GM06990 (cell line): ENCODE results near the gene TIMM17B.
"Not testable (repeated sequence)": the region's sequence is repeated elsewhere in the genome, so short reads cannot be mapped to it uniquely, and the experiment has no call there.

Source experiments
- DNase-seq: peaks from one replicate; pipeline ENCODE4 v3.0.0-alpha.2; 2011; ENCODE audit not compliant: insufficient read length; ENCODE audit errors: extremely low read depth
- H3K27me3 ChIP-seq: replicated peaks from 2 replicates; pipeline ENCODE4 v1.6.0; 2011; ENCODE audit warnings: low read length; ENCODE audit not compliant: control insufficient read depth, insufficient read depth
- H3K36me3 ChIP-seq: 2 replicates; pipeline ENCODE4 v1.5.1; 2011; ENCODE audit warnings: low read length; ENCODE audit not compliant: control insufficient read depth, insufficient read depth
- H3K4me3 ChIP-seq: replicated peaks from 2 replicates; pipeline ENCODE4 v1.5.1; 2011; ENCODE audit warnings: low read depth, mild to moderate bottlenecking, control low read depth, low read length
- TF ChIP-seq, protein P1 (sequence below): IDR thresholded peaks from 2 replicates; pipeline ENCODE4 v1.5.1; 2011; ENCODE audit warnings: low read length, control low read depth, mild to moderate bottlenecking, inconsistent platforms; ENCODE audit not compliant: insufficient read depth, poor library complexity, severe bottlenecking

The TIMM17B gene

DNA sequence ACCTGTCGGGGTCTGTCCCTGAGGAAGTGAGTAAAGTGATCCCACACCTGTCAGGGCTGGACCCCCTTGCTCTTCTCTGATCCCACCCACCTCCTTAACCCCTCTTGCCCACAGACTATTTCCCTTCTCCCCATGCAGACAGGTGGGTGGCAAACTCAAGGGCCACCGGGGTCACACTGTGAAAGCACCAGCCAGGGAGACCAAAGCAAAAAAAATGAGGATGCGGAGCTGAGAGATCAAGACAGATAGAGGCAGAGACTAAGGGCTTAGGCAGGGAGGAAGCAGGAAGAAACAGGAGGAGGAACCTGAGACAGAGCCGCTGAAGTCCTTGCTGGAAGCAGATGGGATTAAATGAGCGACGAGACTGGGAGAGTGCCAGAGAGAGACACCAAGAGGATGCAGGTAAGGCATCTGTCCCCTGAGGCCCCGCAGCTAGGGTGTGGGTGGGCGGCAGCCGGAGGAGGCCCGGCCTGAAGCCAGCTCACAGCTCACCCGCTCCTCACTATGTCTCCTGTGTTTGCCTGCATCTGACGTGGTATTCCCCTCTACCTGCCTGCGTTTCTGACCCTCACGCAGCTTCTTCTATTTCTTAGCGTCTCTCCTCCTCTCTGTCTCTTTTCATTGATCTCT, 7.2 kb downstream of the TIMM17B start:
- H3K27me3 ChIP-seq, result no peaks in the 10 kb centered on the region
- DNase-seq, result no peak
- H3K4me3 ChIP-seq, result peak overlapping the region; percentile 58
- TF ChIP-seq, protein P1, sequence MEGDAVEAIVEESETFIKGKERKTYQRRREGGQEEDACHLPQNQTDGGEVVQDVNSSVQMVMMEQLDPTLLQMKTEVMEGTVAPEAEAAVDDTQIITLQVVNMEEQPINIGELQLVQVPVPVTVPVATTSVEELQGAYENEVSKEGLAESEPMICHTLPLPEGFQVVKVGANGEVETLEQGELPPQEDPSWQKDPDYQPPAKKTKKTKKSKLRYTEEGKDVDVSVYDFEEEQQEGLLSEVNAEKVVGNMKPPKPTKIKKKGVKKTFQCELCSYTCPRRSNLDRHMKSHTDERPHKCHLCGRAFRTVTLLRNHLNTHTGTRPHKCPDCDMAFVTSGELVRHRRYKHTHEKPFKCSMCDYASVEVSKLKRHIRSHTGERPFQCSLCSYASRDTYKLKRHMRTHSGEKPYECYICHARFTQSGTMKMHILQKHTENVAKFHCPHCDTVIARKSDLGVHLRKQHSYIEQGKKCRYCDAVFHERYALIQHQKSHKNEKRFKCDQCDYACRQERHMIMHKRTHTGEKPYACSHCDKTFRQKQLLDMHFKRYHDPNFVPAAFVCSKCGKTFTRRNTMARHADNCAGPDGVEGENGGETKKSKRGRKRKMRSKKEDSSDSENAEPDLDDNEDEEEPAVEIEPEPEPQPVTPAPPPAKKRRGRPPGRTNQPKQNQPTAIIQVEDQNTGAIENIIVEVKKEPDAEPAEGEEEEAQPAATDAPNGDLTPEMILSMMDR, result no peak
- H3K36me3 ChIP-seq, result peaks cover 1% of the 10 kb centered on the region

GRCh38 chrX:48886586-48886985, 11.0 kb downstream of the TIMM17B start:
- H3K4me3 ChIP-seq, DNase-seq, H3K36me3 ChIP-seq, H3K27me3 ChIP-seq: not testable (repeated sequence)

- no peak overlapping the region for H3K4me3 ChIP-seq
- no peaks in the 10 kb centered on the region for H3K27me3 ChIP-seq
- TF ChIP-seq, protein P1, result no peak
- no peaks in the 10 kb centered on the region for H3K36me3 ChIP-seq
- DNase-seq, result no peak
Measured at GRCh38 chrX:48883729-48884128, 13.8 kb downstream of the TIMM17B start.

- not testable (repeated sequence) for DNase-seq, H3K36me3 ChIP-seq, H3K27me3 ChIP-seq, H3K4me3 ChIP-seq
Measured at GRCh38 chrX:48876944-48877343, 20.6 kb downstream of the TIMM17B start.

DNA sequence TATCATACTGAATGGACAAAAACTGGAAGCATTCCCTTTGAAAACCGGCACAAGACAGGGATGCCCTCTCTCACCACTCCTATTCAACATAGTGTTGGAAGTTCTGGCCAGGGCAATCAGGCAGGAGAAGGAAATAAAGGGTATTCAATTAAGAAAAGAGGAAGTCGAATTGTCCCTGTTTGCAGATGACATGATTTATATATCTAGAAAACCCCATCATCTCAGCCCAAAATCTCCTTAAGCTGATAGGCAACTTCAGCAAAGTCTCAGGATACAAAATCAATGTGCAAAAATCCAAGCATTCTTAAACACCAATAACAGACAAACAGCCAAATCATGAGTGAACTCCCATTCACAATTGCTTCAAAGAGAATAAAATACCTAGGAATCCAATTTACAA, 25.6 kb downstream of the TIMM17B start:
- not testable (repeated sequence) for DNase-seq, H3K36me3 ChIP-seq, H3K27me3 ChIP-seq, H3K4me3 ChIP-seq

DNA sequence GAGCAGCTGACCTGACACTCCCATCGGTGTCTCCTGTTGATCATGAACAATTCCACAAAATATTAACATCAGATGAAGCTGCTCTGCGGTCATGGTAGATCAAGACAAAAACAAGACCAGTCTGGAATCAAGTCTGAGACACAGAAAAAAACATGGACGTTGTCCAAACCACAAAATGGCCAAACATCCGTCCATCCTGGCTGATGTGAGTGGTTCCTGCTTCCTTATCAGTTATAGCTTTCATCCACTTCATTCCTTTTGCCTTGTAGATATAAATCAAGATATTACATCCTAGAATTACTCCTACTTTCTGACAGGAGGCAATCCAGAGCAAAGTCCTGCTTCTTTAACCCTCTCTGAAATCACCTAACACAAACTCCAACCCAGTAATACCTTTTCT, 33.4 kb downstream of the TIMM17B start:
- no peak for DNase-seq
- Histone ChIP-seq H3K36me3 (no peaks in the 10 kb centered on the region), H3K27me3 (no peaks in the 10 kb centered on the region), H3K4me3 (no peak overlapping the region)
- TF ChIP-seq, protein P1, result no peak

- Histone ChIP-seq H3K27me3 (no peaks in the 10 kb centered on the region; the same call in 1 of the 2 replicates), H3K36me3 (no peaks in the 10 kb centered on the region), H3K4me3 (no peak overlapping the region)
- TF ChIP-seq, protein P1, result no peak
- no peak for DNase-seq
Measured at GRCh38 chrX:48854898-48855297, 42.7 kb downstream of the TIMM17B start.

GRCh38 chrX:48854121-48854804, 43.3 kb downstream of the TIMM17B start:
- H3K27me3 ChIP-seq, DNase-seq, H3K4me3 ChIP-seq, H3K36me3 ChIP-seq: not testable (repeated sequence)

DNA sequence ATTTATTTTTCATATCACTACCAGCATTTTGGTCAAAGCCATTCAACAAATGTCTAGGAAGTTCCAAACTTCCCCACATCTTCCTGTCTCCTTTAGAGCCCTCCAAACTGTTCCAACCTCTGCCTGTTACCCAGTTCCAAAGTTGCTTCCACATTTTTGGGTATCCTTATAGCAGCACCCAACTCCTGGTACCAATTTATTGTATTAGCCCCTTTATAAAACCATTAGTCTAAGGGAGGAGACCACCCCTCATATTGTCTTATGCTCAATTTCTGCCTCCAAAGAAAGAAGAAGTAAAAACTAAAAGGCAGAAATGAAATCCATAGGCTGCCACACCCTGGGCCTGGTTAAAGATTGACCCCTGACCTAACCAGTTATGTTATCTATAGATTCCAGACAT, 44.1 kb downstream of the TIMM17B start:
- H3K27me3 ChIP-seq, DNase-seq, H3K4me3 ChIP-seq: not testable (repeated sequence)

More for the DNA sequence above, 44.1 kb downstream of the TIMM17B start:
- not testable (repeated sequence) for H3K36me3 ChIP-seq
